ENCODE results near the gene FKBP14. TPM values are rescaled to one million over a fixed set of nuclear protein-coding genes. Genes with fewer than 3 reads are reported as not detected.

The FKBP14 gene
- total and polyA plus RNA-seq, 2 donors from 2014 or later, result 3.2 to 15.4 TPM

- peak overlapping the region; percentile 81 to 90 for H3K27ac ChIP-seq (ENCODE audit: low read depth in 2 of 2, low read length in 2 of 2)
- FAIRE-seq (no peak), DNase-seq (peak in 4 of 5 donors; percentile 71 to 87 (median 76))
- no peaks in the 10 kb centered on the region for H3K27me3 ChIP-seq (ENCODE audit: control insufficient read depth, insufficient read depth, low read length)
- H3K4me1 ChIP-seq (ENCODE audit: control insufficient read depth in 2 of 3, insufficient read depth in 2 of 3, low read depth in 1 of 3, low read length in 3 of 3), result peaks cover 0 to 20% (median 9%) of the 10 kb centered on the region in 3 donors
- peak overlapping the region; percentile 62 to 82 (median 78) for H3K9ac ChIP-seq (ENCODE audit: low read length in 3 of 3)
- H3K36me3 ChIP-seq (ENCODE audit: control insufficient read depth in 2 of 3, insufficient read depth in 3 of 3, low read length in 3 of 3), result no peaks in the 10 kb centered on the region
- TF ChIP-seq, protein P1, sequence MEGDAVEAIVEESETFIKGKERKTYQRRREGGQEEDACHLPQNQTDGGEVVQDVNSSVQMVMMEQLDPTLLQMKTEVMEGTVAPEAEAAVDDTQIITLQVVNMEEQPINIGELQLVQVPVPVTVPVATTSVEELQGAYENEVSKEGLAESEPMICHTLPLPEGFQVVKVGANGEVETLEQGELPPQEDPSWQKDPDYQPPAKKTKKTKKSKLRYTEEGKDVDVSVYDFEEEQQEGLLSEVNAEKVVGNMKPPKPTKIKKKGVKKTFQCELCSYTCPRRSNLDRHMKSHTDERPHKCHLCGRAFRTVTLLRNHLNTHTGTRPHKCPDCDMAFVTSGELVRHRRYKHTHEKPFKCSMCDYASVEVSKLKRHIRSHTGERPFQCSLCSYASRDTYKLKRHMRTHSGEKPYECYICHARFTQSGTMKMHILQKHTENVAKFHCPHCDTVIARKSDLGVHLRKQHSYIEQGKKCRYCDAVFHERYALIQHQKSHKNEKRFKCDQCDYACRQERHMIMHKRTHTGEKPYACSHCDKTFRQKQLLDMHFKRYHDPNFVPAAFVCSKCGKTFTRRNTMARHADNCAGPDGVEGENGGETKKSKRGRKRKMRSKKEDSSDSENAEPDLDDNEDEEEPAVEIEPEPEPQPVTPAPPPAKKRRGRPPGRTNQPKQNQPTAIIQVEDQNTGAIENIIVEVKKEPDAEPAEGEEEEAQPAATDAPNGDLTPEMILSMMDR (IDR thresholded peaks at IDR 0.05; ENCODE audit: borderline replicate concordance, extremely low read depth, insufficient read depth), result no peak
- H3K4me3 ChIP-seq (ENCODE audit: low read length in 3 of 3), result peak overlapping the region; percentile 79 to 93 (median 92)
- intact Hi-C loops (cut with DNase I), result no loop called here
- H3K9me3 ChIP-seq (ENCODE audit: control insufficient read depth in 2 of 3, insufficient read depth in 1 of 3, low read length in 3 of 3), result no peaks in the 10 kb centered on the region
Measured at GRCh38 chr7:30028749-30029635, 2.5 kb upstream of the FKBP14 start.

GRCh38 chr7:30028216-30028748 is 1.8 kb upstream of the FKBP14 start, which contains the start of gene PLEKHA8:
PLEKHA8 (plus strand) TSS chr7:30028412; CDS start chr7:30028763, 351 bp downstream.
- Histone ChIP-seq H3K4me3 (ENCODE audit: low read length in 3 of 3) (peak within 1 kb of the TSS; percentile 92 to 100 (median 93)), H3K9me3 (ENCODE audit: control insufficient read depth in 2 of 3, insufficient read depth in 1 of 3, low read length in 3 of 3) (no peaks in the 10 kb centered on the region), H3K27ac (ENCODE audit: low read depth in 2 of 2, low read length in 2 of 2) (peak within 1 kb of the TSS; percentile 81 to 90), H3K27me3 (ENCODE audit: control insufficient read depth, insufficient read depth, low read length) (no peaks in the 10 kb centered on the region), H3K9ac (ENCODE audit: low read length in 3 of 3) (peak within 1 kb of the TSS; percentile 78 to 99 (median 82)), H3K36me3 (ENCODE audit: control insufficient read depth in 2 of 3, insufficient read depth in 3 of 3, low read length in 3 of 3) (no peaks in the 10 kb centered on the region), H3K4me1 (ENCODE audit: control insufficient read depth in 2 of 3, insufficient read depth in 2 of 3, low read depth in 1 of 3, low read length in 3 of 3) (peaks cover 0 to 20% (median 9%) of the 10 kb centered on the region in 3 donors)
- DNase-seq (peak; percentile 93 to 96 (median 94)), FAIRE-seq (no peak)
- intact Hi-C loops (cut with DNase I), result no loop called here
- TF ChIP-seq, protein P1 (IDR thresholded peaks at IDR 0.05; ENCODE audit: borderline replicate concordance, extremely low read depth, insufficient read depth), result peak; percentile 10

- DNase-seq (no peak), FAIRE-seq (no peak)
- Histone ChIP-seq H3K9ac (ENCODE audit: low read length in 3 of 3) (peak overlapping the region; percentile 9 to 99 (median 82)), H3K27ac (ENCODE audit: low read depth in 2 of 2, low read length in 2 of 2) (peak overlapping the region; percentile 81 to 90), H3K9me3 (ENCODE audit: control insufficient read depth in 2 of 3, insufficient read depth in 1 of 3, low read length in 3 of 3) (no peaks in the 10 kb centered on the region), H3K27me3 (ENCODE audit: control insufficient read depth, insufficient read depth, low read length) (no peaks in the 10 kb centered on the region), H3K4me1 (ENCODE audit: control insufficient read depth in 2 of 3, insufficient read depth in 2 of 3, low read depth in 1 of 3, low read length in 3 of 3) (peaks cover 0 to 20% (median 9%) of the 10 kb centered on the region in 3 donors), H3K4me3 (ENCODE audit: low read length in 3 of 3) (peak overlapping the region; percentile 77 to 100 (median 93)), H3K36me3 (ENCODE audit: control insufficient read depth in 2 of 3, insufficient read depth in 3 of 3, low read length in 3 of 3) (no peaks in the 10 kb centered on the region)
- intact Hi-C loops (cut with DNase I), result no loop called here
- TF ChIP-seq, protein P1 (IDR thresholded peaks at IDR 0.05; ENCODE audit: borderline replicate concordance, extremely low read depth, insufficient read depth), result no peak
Measured at GRCh38 chr7:30027740-30028215, 1.3 kb upstream of the FKBP14 start.
